AG10803 (cell line): ENCODE results near the gene ASPHD2.
"Not testable (repeated sequence)": the region's sequence is repeated elsewhere in the genome, so short reads cannot be mapped to it uniquely, and the experiment has no call there.

Experiments used
- DNase-seq: peaks from one replicate; pipeline ENCODE4 v3.0.0; 2010; ENCODE audit warnings: low read depth
- H3K4me3 ChIP-seq: 2 replicates; pipeline ENCODE4 v1.5.1; 2011; ENCODE audit warnings: mild to moderate bottlenecking, low read length, control low read depth
- TF ChIP-seq, protein P1 (sequence below): conservative IDR thresholded peaks from 2 replicates; pipeline ENCODE4 v1.5.1; 2011; ENCODE audit warnings: mild to moderate bottlenecking, low read length, control low read depth, inconsistent platforms

ASPHD2 gene

DNA sequence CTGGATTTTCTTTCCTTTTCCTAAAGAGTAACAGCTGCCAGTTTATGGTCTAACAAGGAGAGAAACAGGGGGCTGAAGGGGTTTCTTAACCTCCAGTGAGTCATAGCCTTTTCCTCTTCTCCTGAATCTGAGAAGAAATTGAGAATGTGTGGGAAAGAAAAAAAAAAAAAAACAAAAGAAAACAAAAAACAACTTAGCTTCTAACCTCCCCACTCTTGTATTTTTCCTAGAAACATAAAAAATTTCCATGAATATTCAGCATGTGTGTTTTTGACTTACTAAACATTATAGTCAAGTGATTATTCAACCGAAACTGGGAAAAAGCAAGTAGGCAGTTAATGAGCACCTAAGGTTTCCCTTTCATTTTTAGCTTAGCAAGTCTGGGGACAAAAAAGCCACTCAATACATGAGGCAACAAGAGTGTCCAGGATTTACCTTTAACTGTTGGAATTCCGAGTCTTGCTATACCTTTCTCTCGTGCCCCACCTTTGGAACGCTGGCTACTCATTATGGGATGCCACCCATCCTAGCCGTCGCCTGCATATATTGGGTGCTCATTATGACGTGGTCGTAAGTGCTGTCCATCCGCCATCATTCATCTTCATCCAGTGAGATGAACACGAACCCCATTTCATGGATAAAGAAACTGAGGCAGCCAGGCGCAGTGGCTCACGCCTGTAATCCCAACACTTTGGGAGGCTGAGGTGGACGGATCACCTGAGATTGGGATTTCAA lies 2.4 kb downstream of the ASPHD2 start:
- no peak overlapping the region for H3K4me3 ChIP-seq
- no peak for DNase-seq
- TF ChIP-seq, protein P1, sequence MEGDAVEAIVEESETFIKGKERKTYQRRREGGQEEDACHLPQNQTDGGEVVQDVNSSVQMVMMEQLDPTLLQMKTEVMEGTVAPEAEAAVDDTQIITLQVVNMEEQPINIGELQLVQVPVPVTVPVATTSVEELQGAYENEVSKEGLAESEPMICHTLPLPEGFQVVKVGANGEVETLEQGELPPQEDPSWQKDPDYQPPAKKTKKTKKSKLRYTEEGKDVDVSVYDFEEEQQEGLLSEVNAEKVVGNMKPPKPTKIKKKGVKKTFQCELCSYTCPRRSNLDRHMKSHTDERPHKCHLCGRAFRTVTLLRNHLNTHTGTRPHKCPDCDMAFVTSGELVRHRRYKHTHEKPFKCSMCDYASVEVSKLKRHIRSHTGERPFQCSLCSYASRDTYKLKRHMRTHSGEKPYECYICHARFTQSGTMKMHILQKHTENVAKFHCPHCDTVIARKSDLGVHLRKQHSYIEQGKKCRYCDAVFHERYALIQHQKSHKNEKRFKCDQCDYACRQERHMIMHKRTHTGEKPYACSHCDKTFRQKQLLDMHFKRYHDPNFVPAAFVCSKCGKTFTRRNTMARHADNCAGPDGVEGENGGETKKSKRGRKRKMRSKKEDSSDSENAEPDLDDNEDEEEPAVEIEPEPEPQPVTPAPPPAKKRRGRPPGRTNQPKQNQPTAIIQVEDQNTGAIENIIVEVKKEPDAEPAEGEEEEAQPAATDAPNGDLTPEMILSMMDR = no peak

DNA sequence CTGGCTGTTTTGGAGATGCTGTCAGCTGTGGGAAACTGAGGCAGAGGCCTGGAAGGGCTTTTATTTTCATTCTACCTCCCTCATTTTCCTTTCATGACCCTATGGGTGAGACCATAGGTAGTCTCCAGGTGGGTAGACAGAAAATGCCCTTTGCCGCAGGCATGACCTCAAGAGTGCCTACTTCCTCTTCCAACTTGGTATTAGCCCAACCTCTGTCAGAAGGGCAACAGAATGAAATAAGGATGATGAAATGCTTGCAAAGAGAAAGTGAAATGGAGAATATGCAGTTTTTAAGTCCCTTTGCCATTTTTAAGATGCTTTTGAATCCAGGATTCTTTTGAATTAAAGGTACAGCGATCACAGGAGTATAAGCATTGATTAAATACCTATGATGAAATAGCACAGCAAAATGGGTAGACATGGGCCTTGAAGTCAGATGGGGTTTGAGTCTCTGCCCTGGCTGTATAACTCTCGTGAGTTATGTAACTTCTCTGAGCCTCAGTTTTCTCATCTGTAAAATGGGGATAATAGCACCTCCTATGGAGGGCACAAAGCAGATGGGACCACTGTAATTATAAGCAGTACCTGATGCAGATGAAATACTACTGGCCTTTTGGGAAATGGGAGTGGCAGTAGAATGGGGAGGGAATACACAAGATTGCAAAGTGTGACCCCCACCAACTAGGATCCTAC lies 3.7 kb downstream of the ASPHD2 start:
- no peak overlapping the region for H3K4me3 ChIP-seq
- DNase-seq = no peak
- TF ChIP-seq, protein P1 = no peak

DNA sequence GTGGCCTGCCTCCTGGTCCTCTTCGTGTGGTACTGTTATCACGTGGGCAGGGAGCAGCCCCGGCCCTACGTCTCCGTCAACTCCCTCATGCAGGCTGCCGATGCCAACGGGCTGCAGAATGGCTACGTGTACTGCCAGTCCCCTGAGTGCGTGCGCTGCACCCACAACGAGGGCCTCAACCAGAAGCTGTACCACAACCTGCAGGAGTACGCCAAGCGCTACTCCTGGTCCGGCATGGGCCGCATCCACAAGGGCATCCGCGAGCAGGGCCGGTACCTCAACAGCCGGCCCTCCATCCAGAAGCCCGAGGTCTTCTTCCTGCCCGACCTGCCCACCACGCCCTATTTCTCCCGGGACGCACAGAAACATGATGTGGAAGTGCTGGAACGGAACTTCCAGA lies 4.7 kb downstream of the ASPHD2 start:
- TF ChIP-seq, protein P1 = no peak
- no peak overlapping the region for H3K4me3 ChIP-seq
- DNase-seq = no peak

DNA sequence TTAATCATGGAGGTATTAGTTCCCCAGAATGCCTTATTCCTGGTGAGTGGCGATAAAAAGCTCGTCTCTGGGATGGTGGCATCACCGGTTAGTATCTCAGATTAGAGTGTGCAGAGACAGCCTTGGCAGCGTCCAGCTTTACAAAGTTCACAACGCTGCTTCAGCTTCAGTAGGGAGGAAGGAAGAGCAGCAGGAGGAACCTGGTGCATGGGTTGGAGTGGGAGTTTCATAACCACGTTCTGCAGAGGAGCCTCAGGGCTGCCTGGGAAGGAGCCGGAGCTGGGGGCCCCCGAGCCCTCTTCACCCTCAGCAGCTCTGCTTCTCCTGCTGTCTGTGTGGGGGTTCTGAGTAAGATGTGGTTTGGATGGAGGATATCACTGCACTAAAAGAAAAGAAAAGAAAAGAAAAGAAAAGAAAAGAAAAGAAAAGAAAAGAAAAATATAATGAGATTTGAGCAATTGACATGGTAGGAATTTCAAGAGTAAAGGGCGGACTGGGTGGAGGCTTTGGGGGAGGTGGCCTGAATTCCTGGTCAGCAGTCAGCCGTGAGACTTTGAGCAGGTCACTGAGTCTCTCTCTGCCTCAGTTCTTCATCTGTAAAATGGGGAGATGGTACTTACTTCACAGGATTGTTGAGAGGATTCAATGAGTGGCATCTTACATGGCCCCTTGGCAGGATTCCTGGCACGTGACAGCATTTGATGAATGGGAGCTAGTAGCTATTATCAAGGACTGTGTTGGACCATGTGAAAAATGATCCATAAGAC lies 6.5 kb downstream of the ASPHD2 start:
- DNase-seq = no peak
- H3K4me3 ChIP-seq = no peak overlapping the region
- TF ChIP-seq, protein P1 = no peak

DNA sequence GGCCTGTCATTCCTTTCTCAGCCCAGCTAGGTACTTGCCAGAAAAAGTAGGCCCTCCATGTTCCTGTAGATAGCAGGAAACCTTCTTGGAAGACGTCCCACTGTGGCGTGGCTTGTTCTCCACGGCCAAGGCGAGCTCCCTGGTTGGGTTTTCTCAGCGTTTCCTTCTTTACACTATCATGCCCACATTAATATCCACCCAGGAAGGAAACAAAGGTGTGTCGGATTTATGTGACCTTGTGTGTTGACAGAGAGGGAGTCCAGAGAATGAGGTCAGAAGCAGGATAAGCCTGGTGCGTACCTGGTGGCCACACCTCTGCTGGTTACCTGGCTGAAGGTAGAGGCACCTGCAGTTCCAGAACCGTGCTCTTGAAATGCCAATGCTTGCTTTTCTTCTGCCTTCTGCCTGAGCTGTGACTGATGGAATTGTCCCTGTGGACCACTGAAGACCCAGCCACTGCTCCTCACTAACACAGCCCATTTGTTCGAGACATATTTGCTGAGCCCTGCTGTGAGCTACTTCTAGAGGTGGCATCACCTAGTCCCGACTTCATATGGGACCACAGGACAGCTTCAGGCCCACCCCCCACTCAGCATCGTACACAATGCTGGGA lies 7.9 kb downstream of the ASPHD2 start:
- H3K4me3 ChIP-seq = no peak overlapping the region
- TF ChIP-seq, protein P1 = no peak
- no peak for DNase-seq

DNA sequence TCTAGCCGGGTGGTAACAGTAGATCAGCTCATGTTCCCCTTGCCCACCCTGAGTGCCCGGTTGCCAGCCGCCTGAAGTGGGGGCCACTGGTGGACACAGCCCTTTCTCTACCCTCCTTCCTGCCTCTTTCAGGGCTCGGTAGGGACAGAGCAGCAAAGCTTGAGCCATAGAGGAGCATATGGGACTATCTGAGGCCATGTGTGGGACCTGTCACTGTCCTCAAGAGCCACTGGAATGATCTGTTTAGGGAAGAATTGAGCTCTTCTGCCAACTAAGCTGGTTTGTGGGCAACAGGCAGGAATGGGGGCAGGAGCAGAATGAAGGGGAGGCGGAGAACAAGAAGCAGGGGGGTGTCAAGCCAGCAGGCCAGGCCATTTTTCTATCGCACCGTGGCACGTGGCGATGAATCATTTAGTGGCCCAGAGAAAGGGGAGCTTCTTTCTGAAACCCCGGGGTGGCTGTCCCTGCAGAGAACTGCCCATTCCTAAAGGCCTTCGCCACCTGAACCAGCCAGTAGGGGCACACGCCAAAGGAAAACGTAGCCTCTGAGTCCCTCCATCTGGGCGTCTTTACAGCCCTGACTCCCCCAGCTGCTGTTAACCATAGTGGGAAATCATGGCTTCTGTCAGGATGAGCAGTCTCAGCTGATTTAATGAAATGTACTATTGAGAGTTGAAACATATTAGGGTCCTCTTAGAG lies 8.8 kb downstream of the ASPHD2 start:
- no peak for DNase-seq
- no peak overlapping the region for H3K4me3 ChIP-seq
- TF ChIP-seq, protein P1 = no peak

DNA sequence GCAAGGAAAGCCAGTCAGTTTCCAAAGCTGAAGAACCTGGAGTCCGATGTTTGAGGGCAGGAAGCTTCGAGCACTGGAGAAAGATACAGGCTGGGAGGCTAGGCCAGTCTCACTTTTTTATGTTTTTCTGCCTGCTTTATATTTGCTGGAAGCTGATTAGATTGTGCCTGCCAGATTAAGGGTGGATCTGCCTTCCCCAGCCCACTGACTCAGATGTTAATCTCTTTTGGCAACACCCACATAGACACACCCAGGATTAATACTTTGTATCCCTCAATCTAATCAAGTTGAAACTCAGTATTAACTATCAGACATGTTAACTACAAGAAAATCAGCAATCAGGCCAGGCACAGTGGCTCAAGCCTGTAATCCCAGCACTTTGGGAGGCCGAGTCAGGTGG lies 9.7 kb downstream of the ASPHD2 start:
- DNase-seq, H3K4me3 ChIP-seq: not testable (repeated sequence)
